ENCODE measurements around the gene LYPD3.

LYPD3 gene

DNA sequence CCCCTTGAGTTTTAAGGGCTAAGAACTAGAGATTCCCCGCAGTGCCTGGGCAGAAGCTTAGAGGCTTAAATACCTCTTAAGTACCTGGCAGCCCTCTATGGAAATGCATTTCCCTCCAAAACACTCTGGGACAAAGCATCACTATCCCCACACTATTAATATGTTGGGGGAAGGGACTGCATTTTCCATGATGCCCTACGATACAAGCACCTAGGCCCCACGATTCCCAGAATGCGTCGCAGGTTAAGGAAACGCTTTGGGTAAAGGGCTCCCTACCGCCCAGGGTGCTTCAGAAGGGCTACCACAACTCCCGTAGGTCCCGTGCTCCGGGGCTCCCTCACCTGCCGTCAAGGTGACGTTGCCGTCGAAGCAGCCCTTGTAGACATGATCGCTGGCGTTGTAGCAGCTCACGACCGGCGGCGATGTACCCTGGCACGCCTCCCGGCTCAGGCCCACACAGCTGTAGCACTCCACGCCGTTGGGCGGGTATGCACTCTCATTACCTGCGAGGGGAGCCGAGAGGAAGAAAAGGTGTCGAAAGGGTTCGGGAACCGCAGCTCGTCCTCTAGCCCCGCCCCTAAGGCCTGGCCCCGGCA is 2.5 kb downstream of the LYPD3 start:
- H3K4me1 Mint-ChIP-seq: peaks cover 10% of the 10 kb centered on the region
- H3K27me3 Mint-ChIP-seq: peaks cover 5% of the 10 kb centered on the region
- ATAC-seq (ENCODE audit: low read depth) (no peak), DNase-seq (ENCODE audit: low spot score in 2 of 2) (no peak)
- H3K4me3 Mint-ChIP-seq: peak overlapping the region; percentile 94
- H3K9me3 Mint-ChIP-seq: no peaks in the 10 kb centered on the region
- no peaks in the 10 kb centered on the region for H3K36me3 Mint-ChIP-seq
- H3K27ac Mint-ChIP-seq: peak overlapping the region; percentile 82

GRCh38 chr19:43462383-43462782 is 3.0 kb downstream of the LYPD3 start:
- Mint-ChIP-seq H3K4me1 (peaks cover 10% of the 10 kb centered on the region), H3K4me3 (no peak overlapping the region), H3K36me3 (no peaks in the 10 kb centered on the region), H3K9me3 (no peaks in the 10 kb centered on the region), H3K27me3 (peaks cover 5% of the 10 kb centered on the region), H3K27ac (no peak overlapping the region)
- ATAC-seq (ENCODE audit: low read depth): no peak
- no peak for DNase-seq (ENCODE audit: low spot score in 2 of 2)

GRCh38 chr19:43461303-43461702 is 4.1 kb downstream of the LYPD3 start:
- Mint-ChIP-seq H3K36me3 (no peaks in the 10 kb centered on the region), H3K27me3 (peaks cover 5% of the 10 kb centered on the region), H3K4me3 (no peak overlapping the region), H3K4me1 (peaks cover 10% of the 10 kb centered on the region), H3K27ac (peak overlapping the region; percentile 7), H3K9me3 (no peaks in the 10 kb centered on the region)
- ATAC-seq (ENCODE audit: low read depth) (no peak), DNase-seq (ENCODE audit: low spot score in 2 of 2) (no peak)

DNA sequence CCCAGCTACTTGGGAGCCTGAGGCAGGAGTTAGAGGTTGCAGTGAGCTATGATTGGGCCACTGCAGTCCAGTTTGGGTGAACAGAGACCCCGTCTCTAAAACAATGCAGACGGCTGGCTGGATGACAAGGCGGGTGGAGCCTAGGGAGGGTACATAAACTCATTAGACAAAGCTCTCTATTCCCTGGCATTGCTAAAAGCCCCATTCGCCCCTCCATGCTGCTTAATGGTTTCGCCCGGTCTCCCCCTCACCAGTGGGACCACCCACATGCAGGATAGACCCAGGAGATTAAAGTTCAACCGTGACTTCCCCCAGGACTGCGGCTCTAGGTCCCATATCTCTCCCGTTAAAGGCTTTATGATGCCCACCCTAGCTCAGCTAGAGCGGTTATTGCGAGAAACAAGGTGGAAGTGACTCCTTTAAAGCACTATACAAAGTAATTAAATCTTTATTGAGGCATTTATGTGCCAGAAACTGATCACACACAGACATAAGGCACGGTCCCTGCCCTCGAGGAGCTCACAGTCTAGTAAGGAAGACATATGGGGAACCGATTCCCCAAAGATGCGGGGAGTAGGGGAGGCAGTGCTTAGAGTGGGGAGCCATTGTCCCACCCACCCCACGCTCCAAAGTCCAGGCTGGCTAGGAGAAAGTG is 4.9 kb downstream of the LYPD3 start:
- Mint-ChIP-seq H3K36me3 (no peaks in the 10 kb centered on the region), H3K9me3 (no peaks in the 10 kb centered on the region), H3K27me3 (peaks cover 1% of the 10 kb centered on the region), H3K4me3 (no peak overlapping the region), H3K27ac (peak overlapping the region; percentile 7), H3K4me1 (peaks cover 14% of the 10 kb centered on the region)
- ATAC-seq (ENCODE audit: low read depth) (no peak), DNase-seq (ENCODE audit: low spot score in 2 of 2) (no peak)

DNA sequence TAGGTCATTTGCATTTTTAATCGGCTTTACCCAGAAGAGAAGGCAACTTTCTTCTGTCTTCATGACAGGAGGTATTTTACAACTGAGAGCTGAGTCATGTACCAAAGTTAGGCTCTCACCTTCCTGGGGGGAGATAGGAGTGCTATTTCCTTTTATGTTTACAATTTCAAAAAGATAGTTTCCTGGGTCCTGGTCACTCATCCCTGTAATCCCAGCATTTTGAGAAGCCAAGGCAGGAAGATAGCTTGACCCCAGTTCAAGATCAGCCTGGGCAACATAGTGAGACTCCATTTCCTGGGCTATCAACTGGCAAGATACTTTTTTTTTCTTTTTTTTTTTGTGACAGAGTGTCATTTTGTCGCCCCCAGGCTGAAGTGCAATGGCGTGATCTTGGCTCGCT is 7.6 kb downstream of the LYPD3 start:
- DNase-seq (ENCODE audit: low spot score in 2 of 2) (no peak), ATAC-seq (ENCODE audit: low read depth) (no peak)
- H3K4me1 Mint-ChIP-seq: peaks cover 4% of the 10 kb centered on the region
- H3K27ac Mint-ChIP-seq: no peak overlapping the region
- H3K27me3 Mint-ChIP-seq: no peaks in the 10 kb centered on the region
- H3K36me3 Mint-ChIP-seq: no peaks in the 10 kb centered on the region
- H3K9me3 Mint-ChIP-seq: no peaks in the 10 kb centered on the region
- H3K4me3 Mint-ChIP-seq: no peak overlapping the region

- ATAC-seq (ENCODE audit: low read depth): no peak
- Mint-ChIP-seq H3K4me1 (peaks cover 6% of the 10 kb centered on the region), H3K9me3 (peaks cover 5% of the 10 kb centered on the region), H3K36me3 (peaks cover 3% of the 10 kb centered on the region), H3K4me3 (no peak overlapping the region), H3K27ac (no peak overlapping the region), H3K27me3 (no peaks in the 10 kb centered on the region)
- DNase-seq (ENCODE audit: low spot score in 2 of 2): no peak
Measured at GRCh38 chr19:43455321-43456113, 9.9 kb downstream of the LYPD3 start.

DNA sequence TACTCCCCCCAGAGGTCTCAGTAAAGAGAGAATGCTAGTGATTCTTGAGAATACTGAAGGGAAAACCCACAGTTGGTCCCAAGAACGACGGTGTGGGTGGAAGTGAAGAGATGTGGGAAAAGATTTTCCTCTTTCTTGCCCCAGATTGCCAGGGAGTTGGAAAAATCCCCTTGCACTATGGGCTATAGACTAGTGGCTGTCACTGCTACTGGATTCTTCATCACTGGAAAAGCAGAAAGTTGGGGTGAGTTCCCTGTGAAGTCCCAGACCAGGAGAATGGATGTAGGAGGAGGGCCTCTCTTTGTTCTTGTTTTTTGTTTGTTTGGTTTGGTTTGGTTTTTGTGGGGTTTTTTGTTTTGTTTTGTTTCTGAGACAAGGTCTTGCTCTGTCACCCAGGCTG is 11.4 kb downstream of the LYPD3 start:
- no peak for DNase-seq (ENCODE audit: low spot score in 2 of 2)
- Mint-ChIP-seq H3K27ac (no peak overlapping the region), H3K27me3 (no peaks in the 10 kb centered on the region), H3K36me3 (peaks cover 3% of the 10 kb centered on the region), H3K4me3 (no peak overlapping the region), H3K9me3 (peaks cover 5% of the 10 kb centered on the region), H3K4me1 (peaks cover 6% of the 10 kb centered on the region)
- ATAC-seq (ENCODE audit: low read depth): no peak

GRCh38 chr19:43452582-43452981 is 12.8 kb downstream of the LYPD3 start:
- Mint-ChIP-seq H3K9me3 (peaks cover 5% of the 10 kb centered on the region), H3K4me1 (peaks cover 6% of the 10 kb centered on the region), H3K4me3 (no peak overlapping the region)

DNA sequence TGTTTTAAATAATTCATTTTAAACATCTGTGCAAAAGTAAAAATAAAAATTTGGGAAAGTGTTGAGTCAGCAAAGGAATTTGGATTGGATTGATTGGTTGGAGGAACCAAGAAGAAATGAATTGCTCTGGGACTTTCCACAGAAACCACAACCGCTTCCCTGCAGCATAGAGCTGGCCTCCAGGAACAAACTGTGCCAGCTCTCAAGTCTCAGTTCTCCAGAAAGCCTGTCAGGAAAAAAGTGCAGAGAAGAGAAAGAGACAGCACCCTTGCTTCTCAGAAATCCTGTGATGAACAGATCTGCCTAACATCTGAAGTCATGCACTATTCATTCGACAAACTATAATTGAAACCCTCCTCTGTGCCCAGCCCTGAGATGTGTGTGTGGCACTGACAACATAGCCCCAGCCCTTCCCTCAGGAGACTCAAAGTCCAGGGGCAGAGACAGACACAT is 14.8 kb downstream of the LYPD3 start:
- ATAC-seq (ENCODE audit: low read depth): no peak
- H3K4me1 Mint-ChIP-seq: peaks cover 5% of the 10 kb centered on the region

More at GRCh38 chr19:43452582-43452981, 12.8 kb downstream of the LYPD3 start:
- ATAC-seq (ENCODE audit: low read depth) (no peak), DNase-seq (ENCODE audit: low spot score in 2 of 2) (no peak)
- peaks cover 3% of the 10 kb centered on the region for H3K36me3 Mint-ChIP-seq
- H3K27ac Mint-ChIP-seq: no peak overlapping the region
- no peaks in the 10 kb centered on the region for H3K27me3 Mint-ChIP-seq

DNA sequence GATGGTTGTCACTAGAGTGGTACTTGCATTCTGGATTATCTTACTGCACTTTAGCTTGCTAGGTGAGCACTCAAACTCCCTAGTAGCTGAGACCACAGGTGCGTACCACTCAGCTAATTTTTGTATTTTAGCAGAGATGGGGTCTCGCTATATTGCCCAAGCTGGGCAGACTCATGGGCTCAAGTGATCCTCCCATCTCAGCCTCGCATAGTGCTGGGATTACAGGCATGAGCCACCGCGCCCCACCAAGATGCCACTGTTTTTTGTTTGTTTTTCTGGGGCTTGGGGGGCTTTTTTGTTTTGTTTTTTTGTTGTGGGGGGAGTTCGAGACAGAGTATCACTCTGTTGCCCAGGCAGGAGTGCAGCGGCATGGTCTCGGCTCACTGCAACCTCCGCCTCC is 17.8 kb downstream of the LYPD3 start:
- H3K4me1 Mint-ChIP-seq: peaks cover 7% of the 10 kb centered on the region
- no peaks in the 10 kb centered on the region for H3K27me3 Mint-ChIP-seq
- H3K27ac Mint-ChIP-seq: no peak overlapping the region
- ATAC-seq (ENCODE audit: low read depth): no peak
- no peak overlapping the region for H3K4me3 Mint-ChIP-seq
- H3K36me3 Mint-ChIP-seq: peaks cover 2% of the 10 kb centered on the region
- H3K9me3 Mint-ChIP-seq: peaks cover 4% of the 10 kb centered on the region
- no peak for DNase-seq (ENCODE audit: low spot score in 2 of 2)

More for the DNA sequence above, 14.8 kb downstream of the LYPD3 start:
- Mint-ChIP-seq H3K27me3 (no peaks in the 10 kb centered on the region), H3K36me3 (peaks cover 3% of the 10 kb centered on the region), H3K9me3 (peaks cover 5% of the 10 kb centered on the region), H3K4me3 (no peak overlapping the region), H3K27ac (no peak overlapping the region)
- no peak for DNase-seq (ENCODE audit: low spot score in 2 of 2)

DNA sequence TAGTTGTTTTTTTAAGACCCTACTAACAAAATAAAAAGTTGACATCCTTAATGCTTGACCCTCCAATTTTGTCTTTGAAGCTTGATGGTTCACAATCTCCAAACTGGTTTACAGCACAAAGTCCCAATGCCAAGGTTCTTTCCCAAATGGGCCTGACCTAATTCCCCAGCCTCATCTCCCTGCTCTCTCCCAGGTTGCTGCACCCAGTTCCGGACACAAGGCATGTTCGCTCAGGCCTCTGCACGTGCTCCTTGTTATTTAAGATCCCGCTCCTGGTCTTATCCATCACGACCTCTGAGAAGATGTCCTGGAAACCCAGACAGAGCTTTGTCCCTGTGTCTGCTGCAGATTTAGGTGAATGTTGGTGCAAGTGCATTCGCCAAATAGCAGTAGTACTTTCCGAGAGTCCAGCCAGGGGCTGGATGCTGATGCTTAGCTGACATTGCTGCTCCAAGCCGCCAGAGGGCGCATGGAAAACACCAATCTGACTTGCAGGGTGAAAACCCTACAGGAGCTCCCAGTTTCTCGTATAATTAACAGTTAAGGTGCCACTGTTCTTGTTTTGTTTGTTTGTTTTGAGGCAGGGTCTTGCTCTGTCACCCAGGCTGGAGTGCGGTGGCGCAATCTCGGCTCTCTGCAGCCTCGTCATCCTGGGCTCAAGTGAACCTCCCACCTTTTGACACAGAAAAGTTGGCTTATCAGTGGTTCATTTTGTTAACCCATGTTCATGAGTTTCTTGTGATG is 18.5 kb downstream of the LYPD3 start:
- Mint-ChIP-seq H3K27me3 (no peaks in the 10 kb centered on the region), H3K4me3 (no peak overlapping the region), H3K36me3 (no peaks in the 10 kb centered on the region), H3K4me1 (peaks cover 7% of the 10 kb centered on the region), H3K27ac (no peak overlapping the region), H3K9me3 (no peaks in the 10 kb centered on the region)
- DNase-seq (ENCODE audit: low spot score in 2 of 2) (peak; percentile 70 to 78), ATAC-seq (ENCODE audit: low read depth) (peak; percentile 93)

- Mint-ChIP-seq H3K27ac (no peak overlapping the region), H3K36me3 (no peaks in the 10 kb centered on the region), H3K27me3 (no peaks in the 10 kb centered on the region), H3K4me1 (peaks cover 8% of the 10 kb centered on the region), H3K9me3 (no peaks in the 10 kb centered on the region), H3K4me3 (no peak overlapping the region)
- ATAC-seq (ENCODE audit: low read depth): no peak
- no peak for DNase-seq (ENCODE audit: low spot score in 2 of 2)
Measured at GRCh38 chr19:43445426-43445825, 20.0 kb downstream of the LYPD3 start.

GRCh38 chr19:43444531-43445287 is 20.7 kb downstream of the LYPD3 start:
- Mint-ChIP-seq H3K27me3 (no peaks in the 10 kb centered on the region), H3K4me1 (peaks cover 10% of the 10 kb centered on the region), H3K36me3 (no peaks in the 10 kb centered on the region), H3K9me3 (no peaks in the 10 kb centered on the region), H3K4me3 (no peak overlapping the region), H3K27ac (no peak overlapping the region)
- DNase-seq (ENCODE audit: low spot score in 2 of 2): no peak
- ATAC-seq (ENCODE audit: low read depth): no peak
